ENCODE measurements around the gene CD300E.

- no peak for TF ChIP-seq THAP9 (CRISPR knock-in tag; IDR thresholded peaks at IDR 0.05; ENCODE audit: borderline replicate concordance)
- TF ChIP-seq POLR2AphosphoS5 (IDR thresholded peaks at IDR 0.05; ENCODE audit: low read depth, low read length): no peak
- no peak for TF ChIP-seq NR0B2 (CRISPR knock-in tag; IDR thresholded peaks at IDR 0.05)
- no peak for TF ChIP-seq ZSCAN5A (CRISPR knock-in tag; IDR thresholded peaks at IDR 0.05; ENCODE audit: borderline replicate concordance)
- TF ChIP-seq CTCF (CRISPR knock-in tag; IDR thresholded peaks at IDR 0.05): no peak
- no peak for TF ChIP-seq ZSCAN25 (CRISPR knock-in tag; IDR thresholded peaks at IDR 0.05)
- no peak for TF ChIP-seq SAFB2 (CRISPR knock-in tag; IDR thresholded peaks at IDR 0.05; ENCODE audit: borderline replicate concordance, low read depth)
- TF ChIP-seq BHLHE40 (IDR thresholded peaks at IDR 0.05; ENCODE audit: low read length): no peak
- no peak for TF ChIP-seq ZSCAN22 (CRISPR knock-in tag; IDR thresholded peaks at IDR 0.05)
- no peak for TF ChIP-seq PRDM10 (CRISPR knock-in tag; IDR thresholded peaks at IDR 0.05; ENCODE audit: low read depth)
- no peak for TF ChIP-seq ARNTL (CRISPR knock-in tag; IDR thresholded peaks at IDR 0.05)
- no peak for TF ChIP-seq ZNF264 (CRISPR knock-in tag; IDR thresholded peaks at IDR 0.05)
- no peak for TF ChIP-seq SP1 (IDR thresholded peaks at IDR 0.05)
- no peak for TF ChIP-seq SP1 (CRISPR knock-in tag; IDR thresholded peaks at IDR 0.05)
Observed at GRCh38 chr17:74571621-74572270, 51.8 kb downstream of the CD300E start.

Measured in HepG2 (cell line).